Coronary artery (tissue), 2 donors: ENCODE data around the gene ERMP1.

Experiments
- DNase-seq: peaks from one replicate; pipeline ENCODE4 v3.0.0-alpha.2; 2017; ENCODE audit warnings: low spot score
- H3K27ac ChIP-seq, 2 donors: fragments of 200-600 bp; sonication (generic); one replicate each; pipeline ENCODE4 v1.5.1; 2016 to 2019
- H3K4me3 ChIP-seq: fragments of 200-600 bp; sonication (generic); 2 replicates; pipeline ENCODE4 v1.5.1; 2016; ENCODE audit warnings: mild to moderate bottlenecking, moderate library complexity
- TF ChIP-seq, protein P1 (sequence below): fragments of 200-600 bp; sonication (generic); IDR thresholded peaks from one replicate; pipeline ENCODE4 v1.5.1; 2019; ENCODE audit warnings: antibody characterized with exemption

The ERMP1 gene

DNA sequence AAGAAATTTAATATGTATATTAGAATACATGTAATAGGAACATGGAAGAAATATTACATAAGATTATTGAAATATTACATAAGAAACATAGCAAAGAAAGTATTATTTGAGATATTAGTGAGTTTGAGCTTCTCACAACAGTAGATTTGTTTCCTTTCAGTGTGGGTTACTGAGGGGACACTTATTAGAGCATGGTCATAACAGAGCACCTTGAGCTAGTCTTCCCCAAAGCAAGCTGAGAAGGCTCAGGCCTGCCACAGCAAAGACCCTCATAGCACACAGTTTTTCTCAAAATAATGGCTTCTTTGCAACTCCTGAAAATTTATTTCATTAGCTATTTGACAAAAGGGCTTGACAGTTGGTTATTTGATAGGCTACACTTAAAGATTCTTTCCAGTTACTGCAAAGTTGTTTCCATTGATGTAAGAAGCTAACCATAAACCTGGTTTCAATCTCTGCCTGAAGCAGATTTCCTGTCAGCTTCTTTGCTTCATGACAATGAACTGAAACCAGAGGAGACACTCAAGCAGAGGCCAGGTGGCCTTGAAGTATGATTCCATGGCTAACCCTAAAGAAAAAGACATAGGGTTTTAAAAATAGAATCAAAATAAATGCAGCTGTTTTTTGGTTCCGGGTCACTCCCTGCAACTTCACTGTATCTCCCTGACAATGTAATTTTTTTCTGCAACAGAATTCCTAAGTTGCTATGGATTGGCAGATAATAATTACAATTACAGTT is 68.6 kb downstream of the ERMP1 start:
- DNase-seq = no peak
- no peak overlapping the region for H3K4me3 ChIP-seq
- no peak overlapping the region for H3K27ac ChIP-seq
- TF ChIP-seq, protein P1, sequence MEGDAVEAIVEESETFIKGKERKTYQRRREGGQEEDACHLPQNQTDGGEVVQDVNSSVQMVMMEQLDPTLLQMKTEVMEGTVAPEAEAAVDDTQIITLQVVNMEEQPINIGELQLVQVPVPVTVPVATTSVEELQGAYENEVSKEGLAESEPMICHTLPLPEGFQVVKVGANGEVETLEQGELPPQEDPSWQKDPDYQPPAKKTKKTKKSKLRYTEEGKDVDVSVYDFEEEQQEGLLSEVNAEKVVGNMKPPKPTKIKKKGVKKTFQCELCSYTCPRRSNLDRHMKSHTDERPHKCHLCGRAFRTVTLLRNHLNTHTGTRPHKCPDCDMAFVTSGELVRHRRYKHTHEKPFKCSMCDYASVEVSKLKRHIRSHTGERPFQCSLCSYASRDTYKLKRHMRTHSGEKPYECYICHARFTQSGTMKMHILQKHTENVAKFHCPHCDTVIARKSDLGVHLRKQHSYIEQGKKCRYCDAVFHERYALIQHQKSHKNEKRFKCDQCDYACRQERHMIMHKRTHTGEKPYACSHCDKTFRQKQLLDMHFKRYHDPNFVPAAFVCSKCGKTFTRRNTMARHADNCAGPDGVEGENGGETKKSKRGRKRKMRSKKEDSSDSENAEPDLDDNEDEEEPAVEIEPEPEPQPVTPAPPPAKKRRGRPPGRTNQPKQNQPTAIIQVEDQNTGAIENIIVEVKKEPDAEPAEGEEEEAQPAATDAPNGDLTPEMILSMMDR = no peak

DNA sequence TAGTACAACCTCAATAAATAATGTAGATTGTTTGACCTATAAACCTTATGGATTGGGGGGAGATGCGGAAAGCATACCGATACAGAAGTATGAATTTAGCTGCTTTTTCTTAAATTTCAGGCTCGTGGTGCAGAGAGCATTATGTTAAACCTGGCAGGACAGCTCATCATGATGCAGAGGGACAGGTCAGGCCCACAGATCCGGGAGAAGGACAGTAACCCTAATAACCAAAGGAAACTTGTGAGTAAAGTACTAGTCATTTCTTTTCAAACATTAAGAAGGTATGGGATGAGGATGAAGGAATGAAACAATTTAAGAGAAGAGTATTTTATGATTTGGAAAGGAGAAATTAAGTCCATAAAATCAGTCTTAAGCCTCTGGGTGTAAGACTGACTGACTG is 70.5 kb downstream of the ERMP1 start:
- DNase-seq = no peak
- Histone ChIP-seq H3K4me3 (no peak overlapping the region), H3K27ac (no peak overlapping the region)
- TF ChIP-seq, protein P1 = no peak

DNA sequence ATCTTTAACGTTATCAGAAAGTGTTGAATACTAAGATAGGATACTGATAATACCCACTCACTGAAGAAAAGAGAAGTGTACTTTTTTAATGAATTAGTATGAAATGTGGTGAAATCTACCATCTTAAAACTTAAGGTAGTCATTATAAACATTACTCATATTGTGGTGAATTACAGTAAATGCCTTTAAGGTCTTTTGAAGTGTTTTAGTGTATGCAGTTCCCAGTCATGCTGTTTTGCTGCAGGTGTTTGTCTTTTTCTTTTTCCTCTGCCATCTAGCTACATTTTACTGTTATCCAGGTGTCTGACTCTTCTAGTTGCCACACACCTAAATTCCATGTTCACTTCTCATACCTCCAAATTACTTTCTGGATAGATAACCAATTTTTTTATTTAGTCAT is 72.6 kb downstream of the ERMP1 start:
- Histone ChIP-seq H3K4me3 (no peak overlapping the region), H3K27ac (no peak overlapping the region)
- DNase-seq = no peak
- TF ChIP-seq, protein P1 = no peak

GRCh38 chr9:5756633-5757032 is 76.3 kb downstream of the ERMP1 start:
- no peak overlapping the region for H3K4me3 ChIP-seq
- TF ChIP-seq, protein P1 = no peak
- DNase-seq = no peak
- H3K27ac ChIP-seq = no peak overlapping the region

DNA sequence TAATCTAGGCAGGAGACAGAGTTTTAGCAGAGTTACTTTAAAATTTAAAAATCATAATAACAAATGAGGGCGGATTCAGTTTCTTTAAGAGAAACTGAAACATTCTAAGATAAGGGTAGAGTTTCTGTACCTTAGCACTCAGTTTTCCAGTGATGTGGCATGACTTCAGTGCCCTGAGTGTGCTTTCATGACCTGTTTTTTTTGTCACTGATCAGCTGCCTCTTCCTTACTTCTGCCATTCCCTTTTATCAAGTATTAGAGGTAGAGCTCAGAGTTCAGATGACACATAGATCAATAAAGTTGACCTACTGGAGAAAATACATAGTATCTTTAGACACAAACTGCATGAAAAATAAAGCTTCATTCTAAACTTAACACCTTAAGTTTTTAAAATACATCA is 82.3 kb downstream of the ERMP1 start:
- DNase-seq = no peak
- H3K27ac ChIP-seq = no peak overlapping the region
- TF ChIP-seq, protein P1 = no peak
- H3K4me3 ChIP-seq = no peak overlapping the region

- Histone ChIP-seq H3K4me3 (no peak overlapping the region), H3K27ac (no peak overlapping the region)
- no peak for DNase-seq
- TF ChIP-seq, protein P1 = no peak
Measured at GRCh38 chr9:5749306-5749705, 83.6 kb downstream of the ERMP1 start.

GRCh38 chr9:5748438-5748837 is 84.5 kb downstream of the ERMP1 start:
- DNase-seq = no peak
- TF ChIP-seq, protein P1 = no peak
- Histone ChIP-seq H3K27ac (no peak overlapping the region), H3K4me3 (no peak overlapping the region)
